GM12878 (cell line): Measurements from ENCODE around the gene SFT2D1. TPM values are rescaled to one million over a fixed set of nuclear protein-coding genes. Genes with fewer than 3 reads are reported as not detected.
"Not testable (repeated sequence)": the region's sequence is repeated elsewhere in the genome, so short reads cannot be mapped to it uniquely, and the experiment has no call there.

ENCODE experiments used
- ATAC-seq: fragments of 200-7000 bp; cut with Tn5 transposase; 3 replicates; pipeline ENCODE4 v1.9.1; 2020; ENCODE audit warnings: mild to moderate bottlenecking, moderate library complexity
- BruUV-seq: library from RNA; stranded (reverse); fragments of 400-500 nt; replicated peaks from 2 replicates; lab custom pipeline; 2021; lab: Mats Ljungman, UMichigan
- CTCF ChIA-PET: fragments of 300-600 bp; sonication (Branson Sonifier 250); formaldehyde crosslinking; extraction: SDS; loops from one replicate; lab custom pipeline; 2021; ENCODE audit warnings: inconsistent platforms; lab: Yijun Ruan, JAX
- POLR2A ChIA-PET: fragments of 350-600 bp; formaldehyde crosslinking; extraction: SDS; loops from one replicate; lab custom pipeline; 2021; ENCODE audit warnings: inconsistent platforms; lab: Charles Lee
- RAD21 ChIA-PET: fragments of 300-600 bp; sonication (Branson Sonifier 250); formaldehyde crosslinking; loops from one replicate; lab custom pipeline; 2023; ENCODE audit warnings: antibody characterized with exemption; ENCODE audit not compliant: unreplicated experiment; lab: Charles Lee
- SMC1A ChIA-PET: fragments of 300-600 bp; sonication (Branson Sonifier 250); formaldehyde crosslinking; loops from one replicate; lab custom pipeline; 2023; ENCODE audit not compliant: unreplicated experiment, uncharacterized antibody; lab: Charles Lee
- DNase-seq: peaks from one replicate; pipeline ENCODE4 v3.0.0-alpha.2; 2011; ENCODE audit warnings: low read depth, low spot score
- FAIRE-seq: peaks from 3 replicates; lab custom pipeline; 2011; peaks lifted over from hg19 to GRCh38; lab: Jason Lieb, UNC
- H2AFZ ChIP-seq: 2 replicates; pipeline ENCODE4 v1.6.0; 2011; ENCODE audit warnings: low read depth, low read length, control low read depth; ENCODE audit not compliant: control insufficient read depth
- H3K27ac ChIP-seq: 2 replicates; pipeline ENCODE4 v1.5.1; 2011; ENCODE audit warnings: control low read depth; ENCODE audit not compliant: control insufficient read depth, insufficient read depth
- H3K27me3 ChIP-seq, 2 experiments: replicated peaks in 1 of 2; 2 replicates each; pipeline versions ENCODE4 v1.6.0 to v1.6.1; 2011; ENCODE audit warnings: low read length in 1 of 2; ENCODE audit not compliant: control insufficient read depth in 2 of 2, insufficient read depth in 2 of 2
- H3K36me3 ChIP-seq, 2 experiments: 2 replicates each; pipeline ENCODE4 v1.5.1; 2011; ENCODE audit warnings: low read length in 1 of 2; ENCODE audit not compliant: control insufficient read depth in 2 of 2, insufficient read depth in 2 of 2
- H3K4me1 ChIP-seq: 2 replicates; pipeline ENCODE4 v1.6.1; 2011; ENCODE audit warnings: mild to moderate bottlenecking, low read length, moderate library complexity, mixed read lengths; ENCODE audit not compliant: control insufficient read depth, insufficient read depth
- H3K4me2 ChIP-seq: 2 replicates; pipeline ENCODE4 v1.6.0; 2011; ENCODE audit warnings: control low read depth; ENCODE audit not compliant: control insufficient read depth, insufficient read depth
- H3K4me3 ChIP-seq: fragments of 200-600 bp; sonication (generic); 2 replicates; pipeline ENCODE4 v1.5.1; 2016
- H3K79me2 ChIP-seq: 2 replicates; pipeline ENCODE4 v1.6.0; 2011; ENCODE audit warnings: low read length; ENCODE audit not compliant: control insufficient read depth, insufficient read depth
- H3K9ac ChIP-seq: 2 replicates; pipeline ENCODE4 v1.8.0; 2011; ENCODE audit warnings: low read length, control low read depth, mixed read lengths; ENCODE audit not compliant: control insufficient read depth, insufficient read depth
- H3K9me3 ChIP-seq: replicated peaks from 3 replicates; pipeline ENCODE4 v1.5.1; 2011; ENCODE audit warnings: mild to moderate bottlenecking, low read length; ENCODE audit not compliant: control insufficient read depth, insufficient read depth
- H4K20me1 ChIP-seq: 2 replicates; pipeline ENCODE4 v1.6.0; 2011; ENCODE audit not compliant: control insufficient read depth, insufficient read depth
- CEBPZ ChIP-seq: fragments of 150-350 bp; IDR thresholded peaks from 2 replicates; pipeline ENCODE4 v1.6.1; 2016; ENCODE audit warnings: low read depth, low read length
- POLR2AphosphoS2 ChIP-seq: IDR thresholded peaks from 2 replicates; pipeline ENCODE4 v1.6.1; 2011; ENCODE audit warnings: low read depth, mild to moderate bottlenecking, low read length, improper control_type of control experiment, moderate library complexity
- ZBTB40 ChIP-seq: fragments of 450-650 bp; IDR thresholded peaks from 2 replicates; pipeline ENCODE4 v1.6.1; 2016; ENCODE audit warnings: mild to moderate bottlenecking, moderate library complexity, borderline replicate concordance
- WGBS: methylation state at CpG from one replicate; pipeline ENCODE4 v1.1.6; 2016; ENCODE audit warnings: low lambda C conversion rate; ENCODE audit not compliant: insufficient replicate concordance, insufficient coverage; ENCODE audit errors: missing lambda C conversion rate; 5-methylcytosine and 5-hydroxymethylcytosine counted together
- in situ Hi-C: fragments of 300-500 bp; cut with MboI; formaldehyde crosslinking; loops from 9 replicates; pipeline ENCODE4 v1.14.3; 2018; ENCODE audit warnings: mixed read lengths
- intact Hi-C: fragments of 100-400 bp; cut with micrococcal nuclease; formaldehyde crosslinking; loops from one replicate; pipeline ENCODE4 v1.14.2; 2022; ENCODE audit not compliant: unreplicated experiment
- polyA plus RNA-seq, 11 experiments: library from polyadenylated mRNA; depleted of rRNA in 4 of 11; unstranded in 6 of 11; stranded (reverse) in 5 of 11; fragments of >200 nt; fragmentation: Nextera tagmentation in 4 of 11; fragmentation: Illumina TruSeq in 1 of 11; extraction: Ambion mirVana in 4 of 11; extraction: Trizol in 1 of 11; gene quantifications; 1 replicate in 1 of 11; 2 replicates in 10 of 11; pipeline versions ENCODE4 v1.2.1 to v1.2.3, GENCODE V29; 2011 to 2016; ENCODE audit warnings: inconsistent platforms in 2 of 11, missing spikeins in 2 of 11, low read depth in 1 of 11
- total RNA-seq, 4 experiments: library from RNA; depleted of rRNA in 3 of 4; stranded (reverse); fragments of >200 nt in 3 of 4; fragmentation: Illumina TruSeq in 1 of 4; extraction: Trizol in 1 of 4; gene quantifications; 2 replicates each; pipeline versions ENCODE4 v1.2.1 to v1.2.3, GENCODE V29; 2013 to 2021

The SFT2D1 gene
- total and polyA plus RNA-seq, 10 of the 15 experiments (the other 5 are each of a cell fraction or from before 2014, with no cell fraction given): 69.5 to 281 (median 124) TPM

- TF ChIP-seq ZBTB40 (no peak), POLR2AphosphoS2 (no peak), CEBPZ (no peak)
Measured at GRCh38 chr6:166364456-166364855, 22.1 kb upstream of the SFT2D1 start (continued).

GRCh38 chr6:166362427-166362826 lies 20.1 kb upstream of the SFT2D1 start:
- H3K9ac ChIP-seq, in situ Hi-C loops, H3K4me2 ChIP-seq, BruUV-seq, H3K9me3 ChIP-seq, H2AFZ ChIP-seq, FAIRE-seq, intact Hi-C loops, H4K20me1 ChIP-seq, ATAC-seq, RAD21 ChIA-PET, H3K27me3 ChIP-seq, H3K79me2 ChIP-seq, H3K27ac ChIP-seq, H3K4me3 ChIP-seq, DNase-seq, H3K4me1 ChIP-seq: not testable (repeated sequence)
- CTCF ChIA-PET: interaction anchor here (1.4 kb wide), 1 partner anchor 19 kb away, joined by 3 read pairs; no protein-coding TSS in a partner anchor
- H3K36me3 ChIP-seq: peaks cover 2 to 15% of the 10 kb centered on the region in 2 experiments; a peak in 3 of 4 replicates
- POLR2A ChIA-PET: interaction anchor here (1.6 kb wide), 1 partner anchor 12 kb away, joined by 4 read pairs; no protein-coding TSS in a partner anchor
- SMC1A ChIA-PET: interaction anchor here (1.3 to 1.8 kb wide), 2 partner anchors 17 to 19 kb away, joined by 3 to 5 read pairs; no protein-coding TSS in a partner anchor
- WGBS: 100% methylated on average over 4 of the region's 4 CpGs
